ENCODE results near the gene DUSP11. TPM values are rescaled to one million over a fixed set of nuclear protein-coding genes. Genes with fewer than 3 reads are reported as not detected.

The DUSP11 gene
- total RNA-seq, 1 experiment from 2014 or later = 22.9 TPM

GRCh38 chr2:73772819-73773218 lies 7.1 kb downstream of the DUSP11 start (continued):
- no peak for TF ChIP-seq TCF7L2 (IDR thresholded peaks at IDR 0.05; ENCODE audit: borderline replicate concordance, extremely low read depth, insufficient read depth, insufficient read length)
- TF ChIP-seq, protein P1, sequence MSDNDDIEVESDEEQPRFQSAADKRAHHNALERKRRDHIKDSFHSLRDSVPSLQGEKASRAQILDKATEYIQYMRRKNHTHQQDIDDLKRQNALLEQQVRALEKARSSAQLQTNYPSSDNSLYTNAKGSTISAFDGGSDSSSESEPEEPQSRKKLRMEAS (IDR thresholded peaks at IDR 0.05) = no peak
- TF ChIP-seq SIN3A (IDR thresholded peaks at IDR 0.05; ENCODE audit: low read depth) = no peak
- TF ChIP-seq CEBPB (IDR thresholded peaks at IDR 0.05; ENCODE audit: low read depth) = no peak
- no peak for TF ChIP-seq YY1 (IDR thresholded peaks at IDR 0.05; ENCODE audit: extremely low read depth, insufficient replicate concordance, low read depth, low read length)

GRCh38 chr2:73770725-73771124 lies 9.2 kb downstream of the DUSP11 start:
- TF ChIP-seq, protein P2, sequence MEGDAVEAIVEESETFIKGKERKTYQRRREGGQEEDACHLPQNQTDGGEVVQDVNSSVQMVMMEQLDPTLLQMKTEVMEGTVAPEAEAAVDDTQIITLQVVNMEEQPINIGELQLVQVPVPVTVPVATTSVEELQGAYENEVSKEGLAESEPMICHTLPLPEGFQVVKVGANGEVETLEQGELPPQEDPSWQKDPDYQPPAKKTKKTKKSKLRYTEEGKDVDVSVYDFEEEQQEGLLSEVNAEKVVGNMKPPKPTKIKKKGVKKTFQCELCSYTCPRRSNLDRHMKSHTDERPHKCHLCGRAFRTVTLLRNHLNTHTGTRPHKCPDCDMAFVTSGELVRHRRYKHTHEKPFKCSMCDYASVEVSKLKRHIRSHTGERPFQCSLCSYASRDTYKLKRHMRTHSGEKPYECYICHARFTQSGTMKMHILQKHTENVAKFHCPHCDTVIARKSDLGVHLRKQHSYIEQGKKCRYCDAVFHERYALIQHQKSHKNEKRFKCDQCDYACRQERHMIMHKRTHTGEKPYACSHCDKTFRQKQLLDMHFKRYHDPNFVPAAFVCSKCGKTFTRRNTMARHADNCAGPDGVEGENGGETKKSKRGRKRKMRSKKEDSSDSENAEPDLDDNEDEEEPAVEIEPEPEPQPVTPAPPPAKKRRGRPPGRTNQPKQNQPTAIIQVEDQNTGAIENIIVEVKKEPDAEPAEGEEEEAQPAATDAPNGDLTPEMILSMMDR (IDR thresholded peaks at IDR 0.05 in 2 of 3, conservative IDR thresholded peaks at IDR 0.05 in 1 of 3; ENCODE audit: borderline replicate concordance in 1 of 3, insufficient read depth in 1 of 3, low read depth in 2 of 3, low read length in 2 of 3) = no peak
- TF ChIP-seq TCF7L2 (IDR thresholded peaks at IDR 0.05; ENCODE audit: borderline replicate concordance, extremely low read depth, insufficient read depth, insufficient read length) = no peak
- TF ChIP-seq EZH2 (IDR thresholded peaks at IDR 0.05) = no peak
- TF ChIP-seq ZNF274 (IDR thresholded peaks at IDR 0.05; ENCODE audit: low read depth, low read length) = no peak
- TF ChIP-seq ZFX (IDR thresholded peaks at IDR 0.05) = no peak
- TF ChIP-seq POLR2A (IDR thresholded peaks at IDR 0.05; ENCODE audit: borderline replicate concordance, extremely low read depth, insufficient read depth, insufficient read length) = no peak
- TF ChIP-seq, protein P3, sequence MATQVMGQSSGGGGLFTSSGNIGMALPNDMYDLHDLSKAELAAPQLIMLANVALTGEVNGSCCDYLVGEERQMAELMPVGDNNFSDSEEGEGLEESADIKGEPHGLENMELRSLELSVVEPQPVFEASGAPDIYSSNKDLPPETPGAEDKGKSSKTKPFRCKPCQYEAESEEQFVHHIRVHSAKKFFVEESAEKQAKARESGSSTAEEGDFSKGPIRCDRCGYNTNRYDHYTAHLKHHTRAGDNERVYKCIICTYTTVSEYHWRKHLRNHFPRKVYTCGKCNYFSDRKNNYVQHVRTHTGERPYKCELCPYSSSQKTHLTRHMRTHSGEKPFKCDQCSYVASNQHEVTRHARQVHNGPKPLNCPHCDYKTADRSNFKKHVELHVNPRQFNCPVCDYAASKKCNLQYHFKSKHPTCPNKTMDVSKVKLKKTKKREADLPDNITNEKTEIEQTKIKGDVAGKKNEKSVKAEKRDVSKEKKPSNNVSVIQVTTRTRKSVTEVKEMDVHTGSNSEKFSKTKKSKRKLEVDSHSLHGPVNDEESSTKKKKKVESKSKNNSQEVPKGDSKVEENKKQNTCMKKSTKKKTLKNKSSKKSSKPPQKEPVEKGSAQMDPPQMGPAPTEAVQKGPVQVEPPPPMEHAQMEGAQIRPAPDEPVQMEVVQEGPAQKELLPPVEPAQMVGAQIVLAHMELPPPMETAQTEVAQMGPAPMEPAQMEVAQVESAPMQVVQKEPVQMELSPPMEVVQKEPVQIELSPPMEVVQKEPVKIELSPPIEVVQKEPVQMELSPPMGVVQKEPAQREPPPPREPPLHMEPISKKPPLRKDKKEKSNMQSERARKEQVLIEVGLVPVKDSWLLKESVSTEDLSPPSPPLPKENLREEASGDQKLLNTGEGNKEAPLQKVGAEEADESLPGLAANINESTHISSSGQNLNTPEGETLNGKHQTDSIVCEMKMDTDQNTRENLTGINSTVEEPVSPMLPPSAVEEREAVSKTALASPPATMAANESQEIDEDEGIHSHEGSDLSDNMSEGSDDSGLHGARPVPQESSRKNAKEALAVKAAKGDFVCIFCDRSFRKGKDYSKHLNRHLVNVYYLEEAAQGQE (IDR thresholded peaks at IDR 0.05; ENCODE audit: low read depth) = no peak
- TF ChIP-seq YY1 (IDR thresholded peaks at IDR 0.05; ENCODE audit: extremely low read depth, insufficient replicate concordance, low read depth, low read length) = no peak
- no peak for TF ChIP-seq RAD21 (IDR thresholded peaks at IDR 0.05; ENCODE audit: low read depth)
- no peak for TF ChIP-seq ELF1 (IDR thresholded peaks at IDR 0.05; ENCODE audit: borderline replicate concordance, low read depth)
- TF ChIP-seq EGR1 (IDR thresholded peaks at IDR 0.05; ENCODE audit: low read depth) = no peak
- TF ChIP-seq ZBTB33 (IDR thresholded peaks at IDR 0.05; ENCODE audit: extremely low read depth, insufficient replicate concordance, low read length) = no peak
- no peak for TF ChIP-seq JUND (IDR thresholded peaks at IDR 0.05)
- TF ChIP-seq ATF3 (IDR thresholded peaks at IDR 0.05) = no peak
- no peak for TF ChIP-seq SIN3A (IDR thresholded peaks at IDR 0.05; ENCODE audit: low read depth)
- no peak for TF ChIP-seq SRF (IDR thresholded peaks at IDR 0.05; ENCODE audit: low read depth)
- no peak for TF ChIP-seq FOSL1 (IDR thresholded peaks at IDR 0.05; ENCODE audit: low read depth)
- H3K27ac ChIP-seq (ENCODE audit: low read depth, low read length) = no peak overlapping the region
- no peak overlapping the region for H2AFZ ChIP-seq (ENCODE audit: low read depth, low read length, poor library complexity, severe bottlenecking)
- no peaks in the 10 kb centered on the region for H3K9me3 ChIP-seq (ENCODE audit: control insufficient read depth in 1 of 2, insufficient read depth in 1 of 2, low read depth in 1 of 2, low read length in 2 of 2)
- H3K9me2 ChIP-seq (ENCODE audit: insufficient read depth) = no peaks in the 10 kb centered on the region
- RAD21 ChIA-PET (ENCODE audit: low non-redundant PET in 1 of 2, low total read pairs in 2 of 2, uncharacterized antibody in 2 of 2, unreplicated experiment in 2 of 2) = no interaction called here
- intact Hi-C loops (cut with micrococcal nuclease) = no loop called here
- BruUV-seq (replicated peaks) = no TSS peak
- no peak overlapping the region for H3K4me2 ChIP-seq (ENCODE audit: low read length)
- H3K36me3 ChIP-seq (ENCODE audit: control insufficient read depth in 1 of 2, insufficient read depth in 2 of 2, low read length in 2 of 2) = peaks cover 54 to 56% of the 10 kb centered on the region in 2 experiments
- peaks cover 17% of the 10 kb centered on the region for H3K79me2 ChIP-seq (ENCODE audit: insufficient read depth, low read length)
- POLR2A ChIA-PET = no interaction called here
- H3K4me3 ChIP-seq (replicated peaks in 1 of 2; ENCODE audit: low read depth in 1 of 2, low read length in 2 of 2) = no peak overlapping the region
- ATAC-seq = no peak
- CTCF ChIA-PET = no interaction called here
- H3K4me1 ChIP-seq (ENCODE audit: control insufficient read depth in 1 of 2, insufficient read depth in 2 of 2, low read length in 2 of 2) = no peaks in the 10 kb centered on the region
- H3K9ac ChIP-seq (ENCODE audit: low read length) = no peak overlapping the region
- DNase-seq (ENCODE audit: low read depth, low spot score) = no peak
- H3K27me3 ChIP-seq (ENCODE audit: insufficient read depth, low read length) = no peaks in the 10 kb centered on the region
- no peaks in the 10 kb centered on the region for H4K20me1 ChIP-seq (ENCODE audit: insufficient read depth)

Measured in HCT116 (cell line).